AG09319 (cell line): ENCODE data around the gene SMIM10L2A.

Experiments used
- DNase-seq: peaks from one replicate; pipeline ENCODE4 v3.0.0-alpha.2; 2010; ENCODE audit warnings: low read depth; ENCODE audit errors: extremely low read depth
- CTCF ChIP-seq: IDR thresholded peaks from 2 replicates; pipeline ENCODE4 v1.5.1; 2011; ENCODE audit warnings: low read depth, mild to moderate bottlenecking, inconsistent platforms, low read length, moderate library complexity

SMIM10L2A gene

GRCh38 chrX:135476378-135476777, 54.6 kb downstream of the SMIM10L2A start:
- TF ChIP-seq CTCF: no peak
- DNase-seq: no peak

DNA sequence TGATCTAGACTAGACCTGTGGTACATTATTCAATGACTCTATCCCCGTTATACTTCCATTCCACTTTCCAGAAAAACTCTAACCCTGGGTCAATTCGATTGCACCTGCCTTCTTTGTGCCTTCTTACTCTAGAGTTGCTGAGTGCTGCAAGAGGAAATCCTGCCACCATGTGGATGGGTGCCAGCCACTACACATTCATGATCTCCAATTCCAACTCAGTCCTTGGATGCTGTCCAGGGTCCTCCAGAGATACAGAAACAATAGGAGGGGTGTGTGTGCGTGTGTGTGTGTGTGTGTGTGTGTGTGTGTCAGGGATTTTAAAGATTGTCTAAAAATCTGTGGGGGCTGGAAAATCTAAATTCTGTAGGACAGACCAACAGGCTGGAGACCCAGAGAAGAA, 55.8 kb downstream of the SMIM10L2A start:
- TF ChIP-seq CTCF: peak; percentile 8; the same call in 1 of the 2 replicates
- DNase-seq: peak; percentile 15
